ENCODE data around the gene GPR39. TPM values are rescaled to one million over a fixed set of nuclear protein-coding genes. Genes with fewer than 3 reads are reported as not detected.

GPR39 gene
- total RNA-seq, 1 experiment from 2014 or later, result 0.50 TPM

- no peaks in the 10 kb centered on the region for H3K27me3 Mint-ChIP-seq (ENCODE audit: low read depth)
- no peak for TF ChIP-seq CTCF (conservative IDR thresholded peaks at IDR 0.05)
- WGBS (ENCODE audit: extremely low coverage, insufficient read length, low lambda C conversion rate), result no CpG with 5 or more reads among the region's 18 CpGs
These were observed 72.5 kb downstream of the GPR39 start for GRCh38 chr2:132489150-132489549.

More at GRCh38 chr2:132489150-132489549, 72.5 kb downstream of the GPR39 start:
- H3T11ph ChIP-seq (ENCODE audit: low read length), result no peak overlapping the region
- Mint-ChIP-seq H3K4me3 (no peak overlapping the region), H3K27ac (no peak overlapping the region), H3K4me1 (no peaks in the 10 kb centered on the region), H3K36me3 (ENCODE audit: insufficient read depth in 1 of 3, low read depth in 3 of 3) (0 out of 7 replicates have a peak, but pooled peaks cover 0 to 1% (median 0%) of the 10 kb centered on the region in 3 experiments), H3K9me3 (no peaks in the 10 kb centered on the region)
- H2AK5ac ChIP-seq (ENCODE audit: insufficient read length, low read length), result no peak overlapping the region
- H3K4me1 ChIP-seq (ENCODE audit: insufficient read depth, low read length), result no peaks in the 10 kb centered on the region
- no peaks in the 10 kb centered on the region for H4K20me1 ChIP-seq (ENCODE audit: control insufficient read depth, insufficient read depth, insufficient read length)
- H4K91ac ChIP-seq (ENCODE audit: insufficient read length, low read depth, low read length), result no peak overlapping the region
- H4K8ac ChIP-seq (replicated peaks; ENCODE audit: insufficient read length, low read depth, low read length), result no peak overlapping the region
- no peaks in the 10 kb centered on the region for H3K79me1 ChIP-seq (ENCODE audit: insufficient read depth, low read depth, low read length, poor library complexity, severe bottlenecking)
- no peak overlapping the region for H3K4ac ChIP-seq (ENCODE audit: low read depth, low read length)
- no peak overlapping the region for H2AFZ ChIP-seq (ENCODE audit: low read length)
- H3K23me2 ChIP-seq (ENCODE audit: insufficient read length, low read depth, low read length, poor library complexity, severe bottlenecking), result no peaks in the 10 kb centered on the region
- H3K23ac ChIP-seq (ENCODE audit: insufficient read length, low read depth, low read length), result no peak overlapping the region
- no peaks in the 10 kb centered on the region for H3K79me2 ChIP-seq (ENCODE audit: insufficient read depth, low read length)
- no peak overlapping the region for H4K5ac ChIP-seq (ENCODE audit: insufficient read length, low read depth, low read length)
- H3K18ac ChIP-seq (ENCODE audit: insufficient read length, low read depth, low read length), result no peak overlapping the region
- H3K14ac ChIP-seq (ENCODE audit: insufficient read depth, low read length), result no peak overlapping the region
- no peak overlapping the region for H3K9ac ChIP-seq (ENCODE audit: extremely low read depth, insufficient read length, low read length)
- no peaks in the 10 kb centered on the region for H3K27me3 ChIP-seq (ENCODE audit: insufficient read depth, low read length)
- H2BK15ac ChIP-seq (ENCODE audit: low read depth, low read length), result no peak overlapping the region
- H3K9me3 ChIP-seq (ENCODE audit: control insufficient read depth, low read depth, low read length), result no peaks in the 10 kb centered on the region
- H2BK20ac ChIP-seq (ENCODE audit: low read depth, low read length, poor library complexity, severe bottlenecking), result no peak overlapping the region
- no peak overlapping the region for H3K56ac ChIP-seq (ENCODE audit: insufficient read length, low read depth, low read length)
- DNase-seq, result peak; percentile 82
- no peak overlapping the region for H3K4me2 ChIP-seq (ENCODE audit: insufficient read depth, insufficient read length, low read length)
- H3K27ac ChIP-seq (ENCODE audit: insufficient read length, low read depth, low read length), result no peak overlapping the region
- no peak overlapping the region for H2BK5ac ChIP-seq (ENCODE audit: insufficient read length, low read length)
- H2BK120ac ChIP-seq (ENCODE audit: low read depth, low read length, poor library complexity, severe bottlenecking), result no peak overlapping the region
- H2BK12ac ChIP-seq (ENCODE audit: insufficient read length, low read depth, low read length), result no peak overlapping the region

Measured in H9 (cell line).